Spleen (tissue), 11 donors: ENCODE results near the gene S100Z. TPM values are rescaled to one million over a fixed set of nuclear protein-coding genes. Genes with fewer than 3 reads are reported as not detected.
"Not testable (repeated sequence)": the region's sequence is repeated elsewhere in the genome, so short reads cannot be mapped to it uniquely, and the experiment has no call there.

Experiments used
- DNase-seq: peaks from one replicate; pipeline ENCODE4 v3.0.0-alpha.2; 2020
- H3K27ac ChIP-seq, 8 donors: fragments of 200-600 bp; sonication (generic) in 7 of 8; 1 replicate in 4 of 8; 2 replicates in 4 of 8; pipeline versions ENCODE4 v1.5.0 to v1.8.0; 2016 to 2021; ENCODE audit warnings: inconsistent platforms in 4 of 8, mild to moderate bottlenecking in 4 of 8, moderate library complexity in 1 of 8
- H3K27me3 ChIP-seq, 7 donors: fragments of 200-600 bp; sonication (generic) in 6 of 7; replicated peaks in 1 of 7; 1 replicate in 4 of 7; 2 replicates in 3 of 7; pipeline versions ENCODE4 v1.5.0 to v1.8.0; 2016 to 2021; ENCODE audit warnings: inconsistent platforms in 3 of 7, mild to moderate bottlenecking in 1 of 7
- H3K36me3 ChIP-seq, 6 donors: fragments of 200-600 bp; sonication (generic) in 5 of 6; 1 replicate in 4 of 6; 2 replicates in 2 of 6; pipeline versions ENCODE4 v1.5.0 to v1.8.0; 2016 to 2021; ENCODE audit warnings: inconsistent platforms in 2 of 6
- H3K4me1 ChIP-seq, 6 donors: fragments of 200-600 bp; sonication (generic) in 5 of 6; 1 replicate in 3 of 6; 2 replicates in 3 of 6; pipeline versions ENCODE4 v1.5.0 to v1.8.0; 2016 to 2021; ENCODE audit warnings: inconsistent platforms in 3 of 6
- H3K4me3 ChIP-seq, 8 donors: fragments of 200-600 bp; sonication (generic) in 7 of 8; 1 replicate in 4 of 8; 2 replicates in 4 of 8; pipeline versions ENCODE4 v1.5.0 to v1.8.0; 2016 to 2021; ENCODE audit warnings: inconsistent platforms in 4 of 8, mild to moderate bottlenecking in 4 of 8, moderate library complexity in 2 of 8
- H3K9me3 ChIP-seq, 8 donors: fragments of 200-600 bp; sonication (generic) in 7 of 8; 1 replicate in 4 of 8; 2 replicates in 4 of 8; pipeline versions ENCODE4 v1.5.0 to v1.8.0; 2016 to 2021; ENCODE audit warnings: inconsistent platforms in 4 of 8
- POLR2A ChIP-seq, 3 donors: fragments of 450-650 bp; IDR thresholded peaks; one replicate each; pipeline ENCODE4 v1.5.1; 2017; ENCODE audit warnings: antibody characterized with exemption in 3 of 3, mild to moderate bottlenecking in 1 of 3
- POLR2AphosphoS5 ChIP-seq, 3 donors: sonication (generic); formaldehyde crosslinking; IDR thresholded peaks; one replicate each; pipeline ENCODE4 v1.5.1; 2017; ENCODE audit warnings: antibody characterized with exemption in 3 of 3
- WGBS, 5 donors: extraction: QIAGEN DNeasy Blood & Tissue Kit in 3 of 5; methylation state at CpG; one replicate each; pipeline versions ENCODE4 v1.1.5 to v1.1.7; 2013 to 2018; 5-methylcytosine and 5-hydroxymethylcytosine counted together
- intact Hi-C: fragments of 100-400 bp; cut with DNase I; formaldehyde crosslinking; loops from one replicate; pipeline ENCODE4 v1.15.0; 2023; ENCODE audit warnings: low total_unique reads
- polyA plus RNA-seq, 3 donors: library from polyadenylated mRNA; stranded (reverse); fragments of 200-250 nt; gene quantifications; one replicate each; pipeline ENCODE4 v1.2.1, GENCODE V29; 2013
- total RNA-seq, 7 donors: library from RNA; depleted of rRNA in 3 of 7; stranded (reverse); fragments of >200 nt in 3 of 7; fragmentation: NEBNext Ultra II Directional in 4 of 7; extraction: Animal tissue kit (Norgen Biotek cat#: 25700) in 4 of 7; gene quantifications; one replicate each; pipeline versions ENCODE4 v1.1.0 to v1.2.1, GENCODE V29; 2016 to 2021
- TF ChIP-seq, protein P1 (sequence below), 11 experiments: fragments of 200-600 bp in 7 of 11; fragments of 450-650 bp in 4 of 11; sonication (generic) in 4 of 11; IDR thresholded peaks in 8 of 11; conservative IDR thresholded peaks in 3 of 11; 1 replicate in 7 of 11; 2 replicates in 4 of 11; pipeline versions ENCODE4 v1.4.0 to v1.8.0; 2016 to 2021; ENCODE audit warnings: antibody characterized with exemption in 11 of 11, inconsistent platforms in 4 of 11, mild to moderate bottlenecking in 1 of 11
- donor health status: healthy with polysubstance abuse.
- donor health status: DM: no; HTN: no; CAD: no; lungs with moderate emphysema.
- donor health status: DM: no; HTN: no; CAD: no.
- donor health status: Bipolar disorder and iron deficiency.
- donor health status: healthy.
- donor health status: DM: no; HTN: no; CAD: no.
- donor health status: DM: yes; HTN: yes; CAD: no.

Gene S100Z
- total and polyA plus RNA-seq, 10 donors = 2.2 to 21.7 (median 8.1) TPM

DNA sequence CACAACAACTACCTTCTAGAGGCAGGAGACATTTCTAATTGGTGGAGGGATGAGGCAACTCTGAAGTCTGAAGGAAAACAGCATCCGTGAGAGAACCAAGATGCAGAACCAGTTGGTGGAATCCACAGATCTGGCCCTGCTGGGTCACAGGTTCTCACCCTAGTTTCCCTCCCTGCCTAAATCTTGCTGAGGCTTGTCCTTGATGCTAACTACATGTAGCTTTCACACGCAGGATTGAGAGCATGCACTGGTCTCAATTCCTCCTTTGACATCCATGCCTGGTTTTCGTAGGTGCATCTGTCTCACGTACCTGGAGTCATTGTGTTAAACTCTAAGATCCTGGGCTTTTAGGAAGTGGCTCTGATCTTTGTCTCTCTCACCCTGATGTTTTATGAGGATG, 40.7 kb upstream of the S100Z start:
- WGBS, 5 donors = 79 to 93% (median 88%) methylated on average over 4 of the region's 4 CpGs
- Histone ChIP-seq H3K9me3 (no peaks in the 10 kb centered on the region), H3K27ac (no peak overlapping the region), H3K27me3 (no peaks in the 10 kb centered on the region), H3K36me3 (no peaks in the 10 kb centered on the region), H3K4me1 (no peaks in the 10 kb centered on the region), H3K4me3 (no peak overlapping the region)
- DNase-seq = no peak
- intact Hi-C loops = no loop called here
- TF ChIP-seq POLR2A (IDR thresholded peaks at IDR 0.05) = no peak

DNA sequence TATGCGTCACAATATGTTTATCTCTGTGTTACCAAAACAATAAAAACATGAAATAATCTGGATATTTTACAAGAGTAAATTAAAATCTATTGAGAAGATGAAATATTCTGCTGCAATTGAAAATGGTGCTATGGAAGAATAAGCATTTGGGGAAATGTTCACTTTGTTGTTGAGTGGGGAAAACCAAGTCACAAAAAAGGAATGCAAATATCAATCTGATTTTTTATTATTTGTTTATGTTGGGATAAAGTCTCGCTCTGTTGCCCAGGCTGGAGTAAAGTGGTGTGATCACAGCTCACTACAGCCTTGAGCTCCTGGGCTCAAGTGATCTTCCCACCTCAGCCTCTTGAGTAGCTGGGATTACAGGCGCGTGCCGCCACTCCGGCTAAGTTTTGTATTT, 39.6 kb upstream of the S100Z start:
- 89 to 99% (median 96%) methylated on average over 6 of the region's 6 CpGs for WGBS, 5 donors
- intact Hi-C loops = no loop called here
- Histone ChIP-seq H3K36me3 (no peaks in the 10 kb centered on the region), H3K4me3 (no peak overlapping the region), H3K9me3 (no peaks in the 10 kb centered on the region), H3K27me3 (peaks cover 0 to 8% (median 0%) of the 10 kb centered on the region in 7 donors), H3K4me1 (no peaks in the 10 kb centered on the region), H3K27ac (no peak overlapping the region)
- DNase-seq = no peak
- TF ChIP-seq POLR2AphosphoS5 (IDR thresholded peaks at IDR 0.05) (no peak), POLR2A (IDR thresholded peaks at IDR 0.05) (no peak)
- TF ChIP-seq, protein P1, sequence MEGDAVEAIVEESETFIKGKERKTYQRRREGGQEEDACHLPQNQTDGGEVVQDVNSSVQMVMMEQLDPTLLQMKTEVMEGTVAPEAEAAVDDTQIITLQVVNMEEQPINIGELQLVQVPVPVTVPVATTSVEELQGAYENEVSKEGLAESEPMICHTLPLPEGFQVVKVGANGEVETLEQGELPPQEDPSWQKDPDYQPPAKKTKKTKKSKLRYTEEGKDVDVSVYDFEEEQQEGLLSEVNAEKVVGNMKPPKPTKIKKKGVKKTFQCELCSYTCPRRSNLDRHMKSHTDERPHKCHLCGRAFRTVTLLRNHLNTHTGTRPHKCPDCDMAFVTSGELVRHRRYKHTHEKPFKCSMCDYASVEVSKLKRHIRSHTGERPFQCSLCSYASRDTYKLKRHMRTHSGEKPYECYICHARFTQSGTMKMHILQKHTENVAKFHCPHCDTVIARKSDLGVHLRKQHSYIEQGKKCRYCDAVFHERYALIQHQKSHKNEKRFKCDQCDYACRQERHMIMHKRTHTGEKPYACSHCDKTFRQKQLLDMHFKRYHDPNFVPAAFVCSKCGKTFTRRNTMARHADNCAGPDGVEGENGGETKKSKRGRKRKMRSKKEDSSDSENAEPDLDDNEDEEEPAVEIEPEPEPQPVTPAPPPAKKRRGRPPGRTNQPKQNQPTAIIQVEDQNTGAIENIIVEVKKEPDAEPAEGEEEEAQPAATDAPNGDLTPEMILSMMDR (IDR thresholded peaks at IDR 0.05 in 8 of 11, conservative IDR thresholded peaks at IDR 0.05 in 3 of 11) = no peak

DNA sequence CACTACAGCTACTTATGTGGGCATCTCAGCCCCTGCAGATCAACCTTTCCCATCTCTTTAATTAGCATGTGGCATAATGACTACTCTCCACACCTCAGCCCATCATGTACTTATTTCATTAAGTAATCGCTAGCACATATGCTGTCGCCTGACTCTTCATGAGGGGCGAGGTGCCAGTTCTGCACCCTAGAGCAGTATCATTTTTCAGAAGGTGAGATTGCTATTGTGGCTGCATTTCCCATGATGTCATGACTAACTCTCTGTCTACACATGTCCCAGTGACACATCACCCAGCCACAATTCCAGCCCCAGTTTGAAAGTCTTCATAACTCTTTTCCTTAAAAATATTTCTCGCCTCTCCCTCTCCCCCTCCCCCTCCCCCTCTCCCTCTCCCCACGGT, 38.6 kb upstream of the S100Z start:
- H3K27ac ChIP-seq = no peak overlapping the region
- WGBS, 5 donors = 91 to 97% (median 93%) methylated on average over 5 of the region's 5 CpGs
- H3K36me3 ChIP-seq = no peaks in the 10 kb centered on the region
- no peaks in the 10 kb centered on the region for H3K4me1 ChIP-seq
- DNase-seq = no peak
- intact Hi-C loops = no loop called here
- TF ChIP-seq, protein P1 (IDR thresholded peaks at IDR 0.05 in 8 of 11, conservative IDR thresholded peaks at IDR 0.05 in 3 of 11) = no peak
- no peak for TF ChIP-seq POLR2AphosphoS5 (IDR thresholded peaks at IDR 0.05)
- TF ChIP-seq POLR2A (IDR thresholded peaks at IDR 0.05) = no peak
- H3K9me3 ChIP-seq = no peaks in the 10 kb centered on the region
- H3K4me3 ChIP-seq = no peak overlapping the region
- peaks cover 0 to 9% (median 0%) of the 10 kb centered on the region in 7 donors for H3K27me3 ChIP-seq

DNA sequence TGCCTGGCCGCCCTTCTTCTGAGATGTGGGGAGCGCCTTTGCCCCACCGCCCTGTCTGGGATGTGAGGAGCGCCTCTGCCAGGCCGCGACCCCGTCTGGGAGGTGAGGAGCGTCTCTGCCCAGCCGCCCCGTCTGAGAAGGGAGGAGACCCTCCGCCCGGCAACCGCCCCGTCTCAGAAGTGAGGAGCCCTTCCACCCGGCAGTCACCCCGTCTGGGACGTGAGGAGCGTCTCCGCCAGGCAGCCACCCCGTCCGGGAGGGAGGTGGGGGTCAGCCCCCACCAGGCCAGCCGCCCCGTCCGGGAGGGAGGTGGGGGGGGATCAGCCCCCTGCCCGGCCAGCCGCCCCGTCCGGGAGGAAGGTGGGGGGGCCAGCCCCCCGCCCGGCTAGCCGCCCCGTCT, 37.6 kb upstream of the S100Z start:
- intact Hi-C loops, H3K27ac ChIP-seq: not testable (repeated sequence)

DNA sequence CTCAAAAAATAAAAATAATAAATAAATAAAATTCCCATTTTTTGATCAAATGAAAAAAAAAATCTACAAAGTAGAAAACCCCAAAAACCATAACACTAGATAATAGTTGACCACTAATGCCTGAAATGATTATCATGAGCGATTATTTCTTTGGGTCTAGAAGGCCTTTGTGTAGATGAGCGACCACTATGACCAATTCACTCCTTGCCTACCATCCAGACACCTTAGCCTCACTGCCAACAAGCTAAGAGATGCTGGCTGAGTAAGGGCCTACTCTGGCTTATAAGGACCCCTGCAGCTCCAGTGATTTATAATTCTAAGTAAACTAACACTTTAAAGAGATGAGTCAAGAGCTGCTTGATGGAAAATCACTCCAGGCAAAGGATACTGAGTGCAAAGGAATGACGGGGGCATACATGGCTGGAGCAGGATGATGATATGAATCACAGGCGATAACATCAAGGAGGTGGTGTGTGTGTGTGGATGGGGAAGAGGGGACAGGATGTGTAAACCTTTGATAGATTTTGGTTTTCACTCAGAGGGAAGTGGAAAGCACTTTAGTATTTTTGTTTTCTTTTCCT, 35.7 kb upstream of the S100Z start:
- WGBS, 5 donors = 79 to 89% (median 81%) methylated on average over 4 of the region's 4 CpGs
- DNase-seq = no peak
- intact Hi-C loops = no loop called here

More for the DNA sequence above, 37.6 kb upstream of the S100Z start:
- not testable (repeated sequence) for H3K36me3 ChIP-seq, H3K4me3 ChIP-seq, H3K4me1 ChIP-seq, H3K9me3 ChIP-seq
- H3K27me3 ChIP-seq = peaks cover 0 to 13% (median 0%) of the 10 kb centered on the region in 7 donors
- DNase-seq = peak; percentile 56
- WGBS, 5 donors = 93 to 100% (median 95%) methylated on average over 4 to 32 of the region's 32 CpGs

More for the DNA sequence above, 35.7 kb upstream of the S100Z start:
- Histone ChIP-seq H3K4me3 (no peak overlapping the region), H3K9me3 (no peaks in the 10 kb centered on the region), H3K36me3 (no peaks in the 10 kb centered on the region), H3K27me3 (peaks cover 0 to 29% (median 14%) of the 10 kb centered on the region in 7 donors), H3K4me1 (peaks cover 4 to 11% (median 9%) of the 10 kb centered on the region in 6 donors), H3K27ac (no peak overlapping the region)
- TF ChIP-seq POLR2AphosphoS5 (IDR thresholded peaks at IDR 0.05) (no peak), POLR2A (IDR thresholded peaks at IDR 0.05) (no peak)
- TF ChIP-seq, protein P1 (IDR thresholded peaks at IDR 0.05 in 8 of 11, conservative IDR thresholded peaks at IDR 0.05 in 3 of 11) = no peak
